RKO (cell line): ENCODE results near the gene CCL27.
"Not testable (repeated sequence)": the region's sequence is repeated elsewhere in the genome, so short reads cannot be mapped to it uniquely, and the experiment has no call there.

ENCODE experiments used
- DNase-seq: peaks from one replicate; pipeline ENCODE4 v3.0.0-alpha.2; 2016; ENCODE audit warnings: low spot score

Gene CCL27

GRCh38 chr9:34650816-34651215 lies 11.6 kb downstream of the CCL27 start:
- no peak for DNase-seq

DNA sequence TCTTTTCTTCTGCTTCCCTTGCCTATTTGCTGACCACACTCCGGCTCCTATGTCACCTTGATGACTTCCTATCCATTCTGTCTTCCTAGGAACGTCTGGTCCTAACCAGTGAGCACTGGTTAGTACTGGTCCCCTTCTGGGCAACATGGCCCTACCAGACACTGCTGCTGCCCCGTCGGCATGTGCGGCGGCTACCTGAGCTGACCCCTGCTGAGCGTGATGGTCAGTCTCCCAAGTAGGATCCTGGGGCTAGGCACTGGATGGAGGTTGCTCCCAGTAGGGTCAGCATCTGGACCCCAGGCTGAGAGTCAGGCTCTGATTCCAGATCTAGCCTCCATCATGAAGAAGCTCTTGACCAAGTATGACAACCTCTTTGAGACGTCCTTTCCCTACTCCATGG lies 13.8 kb downstream of the CCL27 start:
- no peak for DNase-seq

DNA sequence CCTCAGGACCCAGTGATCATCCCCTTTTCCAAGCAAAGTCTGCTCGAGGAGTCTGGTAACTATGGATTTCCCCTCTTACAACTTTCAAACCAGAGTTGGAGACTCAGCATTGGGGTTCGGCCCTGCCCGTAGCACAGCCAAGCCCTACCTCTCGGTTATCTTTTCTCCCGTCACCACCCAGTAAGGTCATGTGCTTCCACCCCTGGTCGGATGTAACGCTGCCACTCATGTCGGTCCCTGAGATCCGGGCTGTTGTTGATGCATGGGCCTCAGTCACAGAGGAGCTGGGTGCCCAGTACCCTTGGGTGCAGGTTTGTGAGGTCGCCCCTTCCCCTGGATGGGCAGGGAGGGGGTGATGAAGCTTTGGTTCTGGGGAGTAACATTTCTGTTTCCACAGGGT lies 14.8 kb downstream of the CCL27 start:
- no peak for DNase-seq

DNA sequence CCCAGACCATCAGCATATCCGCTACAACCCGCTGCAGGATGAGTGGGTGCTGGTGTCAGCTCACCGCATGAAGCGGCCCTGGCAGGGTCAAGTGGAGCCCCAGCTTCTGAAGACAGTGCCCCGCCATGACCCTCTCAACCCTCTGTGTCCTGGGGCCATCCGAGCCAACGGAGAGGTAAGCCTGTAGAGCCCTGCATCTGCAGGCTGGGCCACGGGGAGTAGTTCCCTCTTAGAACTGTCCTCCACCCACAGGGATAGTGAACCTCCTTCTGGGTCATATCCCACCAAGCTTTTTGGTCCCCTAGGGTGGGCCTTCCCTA lies 15.4 kb downstream of the CCL27 start:
- no peak for DNase-seq

DNA sequence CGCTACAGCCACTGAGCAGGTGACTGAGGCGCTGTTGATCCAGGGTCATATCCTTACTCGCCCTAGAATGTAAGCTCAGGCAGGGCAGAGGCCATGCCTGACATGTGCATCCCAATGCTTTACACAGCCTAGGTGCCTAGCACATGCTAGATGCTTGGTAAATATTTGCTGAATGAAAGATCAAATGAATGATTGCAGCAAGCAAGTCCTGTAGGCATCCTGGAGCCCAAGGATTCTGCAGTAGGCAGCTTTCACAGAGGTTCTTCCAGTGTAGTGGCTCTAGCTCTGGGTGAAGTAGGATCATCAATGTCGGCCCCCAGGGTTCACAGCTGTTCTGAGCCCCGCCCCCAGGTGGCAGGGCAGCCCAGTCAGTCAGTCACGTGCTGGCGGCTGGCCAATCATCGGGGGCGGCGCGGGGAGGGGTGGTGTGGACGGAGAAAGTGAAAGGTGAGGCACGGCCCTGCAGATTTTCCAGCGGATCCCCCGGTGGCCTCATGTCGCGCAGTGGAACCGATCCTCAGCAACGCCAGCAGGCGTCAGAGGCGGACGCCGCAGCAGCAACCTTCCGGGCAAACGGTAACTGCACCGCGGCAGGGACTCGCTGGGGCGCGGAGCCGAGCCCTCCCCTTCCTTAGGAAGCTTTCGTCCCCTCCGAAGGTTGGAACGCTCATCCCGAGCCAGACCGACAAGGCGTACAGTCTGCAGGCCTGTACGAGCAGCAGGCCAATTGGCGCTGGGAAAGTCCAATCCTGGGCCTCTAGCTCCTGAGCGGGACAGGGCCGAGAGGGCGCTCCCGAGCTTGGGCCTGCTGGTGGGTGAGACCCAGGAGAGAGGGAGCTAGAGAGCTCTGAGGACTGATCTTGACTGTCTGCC lies 16.0 kb downstream of the CCL27 start, which contains the start of gene GALT:
Gene GALT, plus strand, starts transcription at position 465 of the 873 bp plus-strand sequence. Its CDS starts 30 bp downstream, at position 495.
- peak; percentile 87 for DNase-seq

GRCh38 chr9:34644766-34645314 lies 17.6 kb downstream of the CCL27 start:
- DNase-seq = no peak

GRCh38 chr9:34642679-34643078 lies 19.8 kb downstream of the CCL27 start:
- no peak for DNase-seq

- not testable (repeated sequence) for DNase-seq
These were observed 23.1 kb downstream of the CCL27 start for GRCh38 chr9:34639322-34639721.

- DNase-seq = no peak
These were observed 24.4 kb downstream of the CCL27 start for GRCh38 chr9:34638138-34638445.

DNA sequence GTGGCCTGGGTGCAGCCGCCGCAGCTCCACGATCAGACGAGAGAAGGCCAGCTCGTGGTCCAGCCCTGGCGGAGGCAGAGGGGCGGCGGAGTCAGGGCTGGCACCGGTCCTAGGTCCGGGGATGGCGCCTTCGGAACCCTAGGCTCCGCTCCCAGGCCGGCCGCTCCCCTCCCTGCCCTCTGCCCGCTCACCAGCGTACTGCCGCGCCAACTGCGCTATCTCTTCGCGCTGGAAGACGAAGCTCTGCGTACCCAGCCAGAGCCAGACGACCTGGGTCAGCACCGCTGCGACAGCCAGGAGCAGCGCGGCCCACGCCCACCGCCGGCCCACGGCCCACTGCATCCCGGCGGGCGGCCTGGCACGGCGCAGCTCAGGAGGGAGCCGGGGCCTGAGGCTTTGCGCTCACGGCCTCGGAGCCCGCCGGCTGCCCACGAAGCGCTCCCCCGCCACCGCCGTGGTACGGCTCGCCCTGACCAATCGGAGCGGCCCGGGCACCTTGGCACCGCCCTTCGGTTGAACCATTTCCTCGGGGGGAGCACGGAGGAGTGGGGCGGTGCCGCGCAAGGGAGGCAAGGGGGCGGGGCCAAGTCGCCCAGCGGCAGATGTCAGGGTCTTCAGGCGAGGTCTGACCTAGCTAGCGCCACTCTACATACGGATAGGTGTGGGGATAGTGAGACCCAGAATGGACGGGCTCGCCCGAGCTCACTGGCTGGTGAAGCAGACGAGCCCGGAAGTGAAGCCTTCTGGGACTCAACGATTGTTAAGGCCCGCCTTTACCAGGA lies 24.9 kb downstream of the CCL27 start, which contains the start of gene SIGMAR1:
Gene SIGMAR1, minus strand, starts transcription at position 432 of the 782 bp plus-strand sequence. Its CDS starts 90 bp downstream, at position 342.
- DNase-seq = peak; percentile 91

- peak; percentile 43 for DNase-seq
These were observed 25.6 kb downstream of the CCL27 start for GRCh38 chr9:34636791-34637355.

DNA sequence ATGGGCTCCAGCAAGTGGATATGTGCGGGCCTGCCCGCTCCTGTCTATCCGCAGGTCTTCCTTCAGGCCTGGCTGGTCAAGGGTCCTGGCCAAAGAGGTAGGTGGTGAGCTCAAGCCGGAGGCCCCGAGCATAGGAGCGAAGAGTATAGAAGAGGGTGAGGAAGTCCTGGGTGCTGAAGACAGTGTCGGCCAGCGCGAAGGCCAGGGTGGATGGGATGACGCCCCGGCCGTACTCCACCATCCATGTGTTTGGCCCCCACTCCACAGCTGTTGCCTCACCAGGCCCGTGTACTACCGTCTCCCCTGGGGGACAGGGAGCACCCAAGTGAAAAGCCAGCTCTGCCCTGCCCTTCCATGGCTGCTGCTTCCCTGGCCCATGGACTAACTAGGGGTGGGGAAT lies 26.9 kb downstream of the CCL27 start:
- DNase-seq = no peak

GRCh38 chr9:34634551-34635248 lies 27.8 kb downstream of the CCL27 start:
- no peak for DNase-seq

GRCh38 chr9:34633851-34634550 lies 28.5 kb downstream of the CCL27 start:
- peak; percentile 80 for DNase-seq

DNA sequence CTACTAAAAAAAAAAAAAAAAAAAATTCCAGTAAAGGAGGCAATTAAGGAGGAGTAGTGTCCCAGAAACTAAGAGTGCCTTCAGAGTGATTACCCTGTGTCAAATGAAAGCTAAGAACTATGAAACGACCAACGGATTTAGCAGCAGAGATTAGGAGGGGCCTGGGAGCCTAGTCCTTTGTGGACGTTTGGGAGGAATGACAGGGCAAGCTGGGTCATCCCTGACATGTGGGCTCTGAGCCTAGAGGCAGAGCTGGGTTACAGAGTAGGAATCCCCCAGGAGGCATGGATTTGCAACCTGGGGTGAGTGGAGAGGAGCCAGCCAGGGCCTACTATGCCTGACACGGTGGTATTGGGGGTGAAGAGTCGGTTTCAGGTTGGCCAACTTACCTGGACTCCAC lies 29.3 kb downstream of the CCL27 start:
- no peak for DNase-seq

DNA sequence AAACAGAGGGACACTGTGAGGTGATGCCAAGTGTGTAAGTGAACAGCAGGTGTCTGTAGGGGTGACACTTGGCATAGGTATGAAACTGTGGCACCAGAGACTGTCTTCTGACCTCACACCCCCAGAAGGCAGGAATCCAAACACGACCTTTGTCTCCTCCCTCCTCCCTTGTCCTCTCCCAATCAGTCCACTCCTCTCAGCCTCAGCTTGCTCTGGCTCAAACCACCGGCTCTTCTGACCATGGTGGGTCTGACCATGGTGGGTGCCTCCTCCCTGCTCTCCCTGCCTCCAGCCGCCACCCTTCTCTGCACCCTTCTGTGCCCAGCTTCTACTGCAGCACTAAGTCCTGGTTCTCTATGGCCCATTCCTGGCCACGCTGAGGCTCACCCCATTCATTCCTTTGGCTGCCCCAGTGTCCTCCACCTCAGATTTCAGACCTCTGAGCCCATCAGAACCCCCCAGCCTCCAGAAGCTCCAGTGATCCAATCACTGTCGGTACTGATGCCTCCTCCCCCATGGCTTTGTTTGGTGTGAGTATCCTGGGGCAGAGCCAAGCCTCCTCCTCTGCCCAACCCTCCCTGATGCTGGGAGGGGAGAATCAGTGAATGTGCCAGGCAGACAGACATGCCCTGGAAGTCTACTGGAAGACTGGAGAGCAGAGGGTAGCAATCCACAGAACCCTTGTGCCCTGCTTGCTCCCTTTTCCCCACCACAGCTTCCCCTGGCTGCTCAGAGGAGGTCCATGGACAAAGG lies 31.9 kb downstream of the CCL27 start:
- DNase-seq = no peak

GRCh38 chr9:34629491-34629808 lies 33.0 kb downstream of the CCL27 start:
- DNase-seq = no peak

DNA sequence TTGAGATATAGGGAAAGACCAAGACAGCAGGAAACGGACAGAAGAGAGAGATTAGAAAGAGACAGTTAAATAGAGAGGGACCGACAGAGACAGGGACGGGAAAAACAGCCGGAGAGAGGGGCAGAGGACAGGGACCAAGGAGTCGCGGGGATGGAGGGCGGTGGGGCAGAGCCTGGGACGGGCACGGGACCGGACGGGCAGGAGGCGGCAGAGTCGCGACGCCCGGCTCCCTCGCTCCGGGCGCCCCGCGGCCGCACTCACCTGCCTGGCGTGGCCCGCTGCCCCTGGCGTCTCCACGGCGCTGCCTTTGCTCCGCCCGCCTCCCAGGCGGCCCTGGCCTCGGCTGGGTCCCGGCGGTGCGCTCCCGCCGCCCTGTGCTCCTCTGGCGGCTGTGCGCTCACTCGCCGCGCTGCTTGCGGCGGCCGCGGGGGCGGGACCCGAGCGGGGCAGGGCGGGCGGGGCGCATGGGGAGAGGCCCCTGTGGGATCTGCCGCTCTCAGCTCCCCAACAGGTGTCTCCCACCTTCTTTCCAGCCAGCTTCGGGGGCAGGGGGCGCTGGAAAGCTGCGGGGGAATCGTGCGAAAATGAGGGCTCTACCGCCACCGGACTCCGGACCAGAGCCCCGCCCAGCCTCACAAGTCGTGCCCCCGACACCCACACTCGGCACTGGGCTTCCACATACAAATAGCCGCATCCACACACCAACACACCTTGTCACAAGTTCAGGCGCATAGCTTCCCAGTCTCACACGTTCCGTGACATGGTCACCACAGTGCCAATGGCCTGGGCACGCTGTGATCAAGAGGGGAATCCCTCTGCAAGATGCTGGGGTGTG lies 33.6 kb downstream of the CCL27 start, which contains the start of gene ARID3C:
Gene ARID3C, minus strand, starts transcription at position 411 of the 835 bp plus-strand sequence. CDS start 1,052 bp downstream, outside the sequence.
- DNase-seq = no peak
